ENCODE measurements around the gene GNG7.
A peak's percentile ranks its signal among the peaks of the same experiment; 100 is the strongest.

GNG7 gene

DNA sequence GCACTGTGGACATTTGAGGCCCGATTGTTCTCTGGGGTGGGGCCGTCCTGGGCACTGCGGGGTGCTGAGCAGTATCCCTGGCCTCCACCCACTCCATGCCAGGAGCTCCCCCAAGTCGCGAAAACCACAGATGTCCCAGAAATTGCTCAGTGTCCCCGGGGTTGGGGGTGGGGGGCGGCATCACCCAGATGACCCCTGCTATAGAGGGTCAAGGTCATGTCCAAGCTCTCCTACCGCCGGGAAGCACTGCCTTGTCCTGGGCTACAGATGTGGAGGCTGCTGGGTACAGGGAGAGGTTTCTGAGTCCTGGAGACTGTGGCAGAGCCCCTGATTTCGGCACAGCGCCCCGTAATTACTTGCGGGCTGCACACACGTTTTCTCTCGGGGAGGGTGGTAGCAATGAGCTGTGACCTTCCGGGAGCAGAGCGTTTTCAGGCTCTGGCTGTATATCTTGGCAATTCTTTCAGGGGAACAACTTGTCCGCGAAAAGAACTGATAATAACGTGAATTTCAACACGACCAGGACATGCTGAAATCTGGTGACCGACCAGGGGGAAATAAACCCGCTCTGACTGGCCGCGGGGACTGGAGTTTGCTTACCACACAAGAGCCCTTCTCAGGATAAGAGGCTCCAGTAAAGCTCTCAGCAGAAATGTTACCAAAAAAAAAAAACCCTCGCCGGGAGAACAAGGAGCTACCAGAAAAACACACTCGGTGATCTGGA is 68.1 kb downstream of the GNG7 start:
- Histone ChIP-seq H3K36me3 (replicated peaks in 1 of 2; ENCODE audit: control insufficient read depth in 2 of 2, insufficient read depth in 2 of 2, low read length in 2 of 2) (no peaks in the 10 kb centered on the region), H2AK5ac (ENCODE audit: low read depth, low read length) (no peak overlapping the region), H3K4me1 (ENCODE audit: control insufficient read depth in 2 of 2, insufficient read depth in 1 of 2, low read depth in 1 of 2, low read length in 2 of 2) (peaks cover 0 to 4% of the 10 kb centered on the region in 2 donors), H3K79me1 (ENCODE audit: low read depth, low read length) (no peaks in the 10 kb centered on the region), H3K18ac (ENCODE audit: low read length) (no peak overlapping the region), H3K14ac (ENCODE audit: low read length) (no peak overlapping the region), H3K4me2 (ENCODE audit: insufficient read depth, low read length, poor library complexity, severe bottlenecking) (no peak overlapping the region), H3K9me3 (replicated peaks in 1 of 2; ENCODE audit: control insufficient read depth in 2 of 2, insufficient read depth in 1 of 2, low read depth in 1 of 2, low read length in 2 of 2) (peaks cover 0 to 4% of the 10 kb centered on the region in 2 donors), H3K4me3 (ENCODE audit: low read length in 2 of 2) (no peak overlapping the region), H3K27me3 (ENCODE audit: control insufficient read depth in 3 of 3, insufficient read depth in 3 of 3, low read depth in 1 of 3, low read length in 3 of 3) (peaks cover 0 to 10% (median 0%) of the 10 kb centered on the region in 3 experiments), H3K9ac (ENCODE audit: low read depth, low read length, poor library complexity) (no peak overlapping the region), H3K23ac (ENCODE audit: low read depth, low read length, poor library complexity) (no peak overlapping the region), H2BK15ac (ENCODE audit: low read length) (no peak overlapping the region), H2BK5ac (ENCODE audit: low read length) (no peak overlapping the region), H2BK120ac (ENCODE audit: low read depth, low read length) (no peak overlapping the region), H2BK12ac (ENCODE audit: low read length) (no peak overlapping the region), H4K91ac (ENCODE audit: low read depth, low read length, poor library complexity) (no peak overlapping the region), H3K4ac (ENCODE audit: low read length) (no peak overlapping the region), H4K8ac (ENCODE audit: low read depth, low read length) (no peak overlapping the region), H3K27ac (replicated peaks; ENCODE audit: low read length) (no peak overlapping the region), H2AFZ (ENCODE audit: low read length) (no peak overlapping the region)
- no CpG with 5 or more reads among the region's 28 CpGs for WGBS, 2 donors (ENCODE audit: extremely low coverage in 2 of 2, insufficient read length in 2 of 2, insufficient replicate concordance in 1 of 2)
- DNase-seq (ENCODE audit: low spot score): no peak

DNA sequence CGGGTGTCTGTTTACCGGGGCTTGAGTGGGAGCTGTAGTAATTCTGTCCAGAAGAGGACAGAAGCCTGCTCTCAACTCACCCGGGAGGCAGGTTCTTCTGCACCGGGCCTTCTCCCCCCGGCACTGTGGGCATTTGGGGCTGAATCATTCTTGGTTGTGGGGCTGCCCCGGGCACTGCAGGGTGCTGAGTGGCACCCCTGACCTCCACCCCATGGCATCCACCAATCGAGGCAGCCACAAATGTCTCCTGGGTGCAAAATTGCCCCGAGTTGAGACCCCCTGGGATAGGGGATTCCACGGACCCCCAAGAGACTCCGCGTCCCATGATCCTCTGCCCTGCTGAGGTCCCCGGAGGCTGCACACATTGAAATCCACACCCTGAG is 68.8 kb downstream of the GNG7 start:
- no peak overlapping the region for H2BK15ac ChIP-seq (ENCODE audit: low read length)
- H2AK5ac ChIP-seq (ENCODE audit: low read depth, low read length): no peak overlapping the region
- H2BK120ac ChIP-seq (ENCODE audit: low read depth, low read length): no peak overlapping the region
- H4K91ac ChIP-seq (ENCODE audit: low read depth, low read length, poor library complexity): no peak overlapping the region
- DNase-seq (ENCODE audit: low spot score): no peak
- H3K36me3 ChIP-seq (replicated peaks in 1 of 2; ENCODE audit: control insufficient read depth in 2 of 2, insufficient read depth in 2 of 2, low read length in 2 of 2): no peaks in the 10 kb centered on the region
- no peak overlapping the region for H3K9ac ChIP-seq (ENCODE audit: low read depth, low read length, poor library complexity)
- peak overlapping the region; percentile 48 for H2AFZ ChIP-seq (ENCODE audit: low read length)
- no peak overlapping the region for H3K27ac ChIP-seq (replicated peaks; ENCODE audit: low read length)
- H3K4me2 ChIP-seq (ENCODE audit: insufficient read depth, low read length, poor library complexity, severe bottlenecking): no peak overlapping the region
- no peak overlapping the region for H4K8ac ChIP-seq (ENCODE audit: low read depth, low read length)
- no peak overlapping the region for H3K4me3 ChIP-seq (ENCODE audit: low read length in 2 of 2)
- no peak overlapping the region for H2BK5ac ChIP-seq (ENCODE audit: low read length)
- no peak overlapping the region for H2BK12ac ChIP-seq (ENCODE audit: low read length)
- H3K79me1 ChIP-seq (ENCODE audit: low read depth, low read length): no peaks in the 10 kb centered on the region
- peaks cover 0 to 5% of the 10 kb centered on the region in 2 donors for H3K9me3 ChIP-seq (replicated peaks in 1 of 2; ENCODE audit: control insufficient read depth in 2 of 2, insufficient read depth in 1 of 2, low read depth in 1 of 2, low read length in 2 of 2)
- WGBS, 2 donors (ENCODE audit: extremely low coverage in 2 of 2, insufficient read length in 2 of 2, insufficient replicate concordance in 1 of 2): no CpG with 5 or more reads among the region's 12 CpGs
- no peak overlapping the region for H3K4ac ChIP-seq (ENCODE audit: low read length)
- peaks cover 0 to 7% (median 0%) of the 10 kb centered on the region in 3 experiments for H3K27me3 ChIP-seq (ENCODE audit: control insufficient read depth in 3 of 3, insufficient read depth in 3 of 3, low read depth in 1 of 3, low read length in 3 of 3)
- H3K14ac ChIP-seq (ENCODE audit: low read length): no peak overlapping the region
- H3K18ac ChIP-seq (ENCODE audit: low read length): no peak overlapping the region
- no peak overlapping the region for H3K23ac ChIP-seq (ENCODE audit: low read depth, low read length, poor library complexity)
- H3K4me1 ChIP-seq (ENCODE audit: control insufficient read depth in 2 of 2, insufficient read depth in 1 of 2, low read depth in 1 of 2, low read length in 2 of 2): peaks cover 0 to 4% of the 10 kb centered on the region in 2 donors

DNA sequence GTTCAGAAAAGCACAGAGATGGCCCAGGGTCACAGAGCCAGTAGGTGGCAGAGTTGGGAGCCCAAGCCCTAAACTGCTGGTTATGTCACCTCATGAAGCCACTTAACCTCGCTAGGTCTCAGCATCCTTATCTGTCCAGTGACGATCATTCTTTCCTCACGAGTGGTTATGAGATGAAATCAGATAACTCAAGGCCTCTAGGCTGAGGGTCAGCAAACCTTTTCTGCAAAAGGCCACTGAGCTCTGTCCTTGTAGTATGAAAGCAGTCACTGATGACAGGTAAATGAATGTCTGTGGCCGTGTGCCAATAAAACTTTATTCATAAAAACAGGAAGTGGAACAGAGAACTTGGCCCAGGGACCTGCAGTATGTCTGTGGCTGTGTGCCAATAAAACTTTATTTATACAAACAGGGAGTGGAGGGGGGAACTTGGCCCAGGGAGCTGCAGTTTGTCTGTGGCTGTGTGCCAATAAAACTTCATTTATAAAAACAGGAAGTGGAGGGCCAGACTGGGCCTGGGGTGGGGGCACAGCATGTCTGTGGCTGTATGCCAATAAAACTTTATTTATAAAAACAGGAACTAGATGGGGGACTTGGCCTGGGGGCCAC is 71.2 kb downstream of the GNG7 start:
- Histone ChIP-seq H3K4ac (ENCODE audit: low read length) (no peak overlapping the region), H4K8ac (ENCODE audit: low read depth, low read length) (no peak overlapping the region), H3K4me2 (ENCODE audit: insufficient read depth, low read length, poor library complexity, severe bottlenecking) (no peak overlapping the region), H4K91ac (ENCODE audit: low read depth, low read length, poor library complexity) (no peak overlapping the region), H2BK120ac (ENCODE audit: low read depth, low read length) (no peak overlapping the region), H2BK5ac (ENCODE audit: low read length) (no peak overlapping the region), H3K9me3 (replicated peaks in 1 of 2; ENCODE audit: control insufficient read depth in 2 of 2, insufficient read depth in 1 of 2, low read depth in 1 of 2, low read length in 2 of 2) (peaks cover 4 to 6% of the 10 kb centered on the region in 2 donors), H3K9ac (ENCODE audit: low read depth, low read length, poor library complexity) (no peak overlapping the region), H2BK12ac (ENCODE audit: low read length) (no peak overlapping the region), H3K27me3 (ENCODE audit: control insufficient read depth in 3 of 3, insufficient read depth in 3 of 3, low read depth in 1 of 3, low read length in 3 of 3) (peaks cover 0 to 3% (median 0%) of the 10 kb centered on the region in 3 experiments), H3K18ac (ENCODE audit: low read length) (no peak overlapping the region), H3K79me1 (ENCODE audit: low read depth, low read length) (no peaks in the 10 kb centered on the region), H3K14ac (ENCODE audit: low read length) (no peak overlapping the region), H3K23ac (ENCODE audit: low read depth, low read length, poor library complexity) (no peak overlapping the region), H3K36me3 (replicated peaks in 1 of 2; ENCODE audit: control insufficient read depth in 2 of 2, insufficient read depth in 2 of 2, low read length in 2 of 2) (no peaks in the 10 kb centered on the region), H3K4me3 (ENCODE audit: low read length in 2 of 2) (no peak overlapping the region), H3K4me1 (ENCODE audit: control insufficient read depth in 2 of 2, insufficient read depth in 1 of 2, low read depth in 1 of 2, low read length in 2 of 2) (peaks cover 0 to 4% of the 10 kb centered on the region in 2 donors), H2AFZ (ENCODE audit: low read length) (no peak overlapping the region), H2BK15ac (ENCODE audit: low read length) (no peak overlapping the region), H2AK5ac (ENCODE audit: low read depth, low read length) (no peak overlapping the region), H3K27ac (replicated peaks; ENCODE audit: low read length) (no peak overlapping the region)
- no CpG with 5 or more reads among the region's 4 CpGs for WGBS, 2 donors (ENCODE audit: extremely low coverage in 2 of 2, insufficient read length in 2 of 2, insufficient replicate concordance in 1 of 2)
- no peak for DNase-seq (ENCODE audit: low spot score)

DNA sequence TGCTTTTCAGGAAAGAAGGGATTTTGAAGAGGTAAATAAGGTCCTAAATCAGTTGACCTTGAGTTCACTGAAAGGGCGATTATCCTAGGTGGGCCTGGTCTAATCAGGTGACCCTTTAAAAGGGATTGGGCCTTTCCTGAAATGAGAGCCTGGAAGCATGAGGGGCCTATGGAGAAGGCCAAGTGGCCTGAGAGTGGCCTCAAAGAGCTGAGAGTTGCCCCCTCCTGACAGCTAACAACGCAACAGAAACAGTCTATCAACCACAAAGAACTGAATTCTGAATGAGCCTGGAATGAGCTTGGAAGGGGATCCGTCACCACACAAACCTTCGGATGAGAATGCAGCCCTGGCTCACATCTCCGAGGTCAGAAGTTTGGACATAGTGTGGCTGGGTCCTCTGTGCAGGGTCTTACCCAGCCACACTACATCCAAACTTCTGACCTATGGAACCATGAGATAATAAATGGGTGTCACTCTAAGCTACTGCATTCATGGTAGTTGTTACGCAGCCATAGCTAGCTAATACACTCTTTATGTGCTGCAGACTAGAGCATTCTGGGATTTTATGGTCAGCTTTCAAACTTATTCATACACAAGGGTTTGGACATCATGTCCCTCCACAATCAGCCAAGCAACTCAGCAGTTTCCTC is 72.0 kb downstream of the GNG7 start:
- Histone ChIP-seq H3K23ac (ENCODE audit: low read depth, low read length, poor library complexity) (no peak overlapping the region), H3K27me3 (ENCODE audit: control insufficient read depth in 3 of 3, insufficient read depth in 3 of 3, low read depth in 1 of 3, low read length in 3 of 3) (no peaks in the 10 kb centered on the region), H3K4me3 (ENCODE audit: low read length in 2 of 2) (no peak overlapping the region), H2BK120ac (ENCODE audit: low read depth, low read length) (no peak overlapping the region), H3K4ac (ENCODE audit: low read length) (no peak overlapping the region), H3K4me1 (ENCODE audit: control insufficient read depth in 2 of 2, insufficient read depth in 1 of 2, low read depth in 1 of 2, low read length in 2 of 2) (peaks cover 0 to 4% of the 10 kb centered on the region in 2 donors), H2BK5ac (ENCODE audit: low read length) (no peak overlapping the region), H3K18ac (ENCODE audit: low read length) (no peak overlapping the region), H4K8ac (ENCODE audit: low read depth, low read length) (no peak overlapping the region), H3K4me2 (ENCODE audit: insufficient read depth, low read length, poor library complexity, severe bottlenecking) (no peak overlapping the region), H3K79me1 (ENCODE audit: low read depth, low read length) (no peaks in the 10 kb centered on the region), H3K36me3 (replicated peaks in 1 of 2; ENCODE audit: control insufficient read depth in 2 of 2, insufficient read depth in 2 of 2, low read length in 2 of 2) (no peaks in the 10 kb centered on the region), H3K27ac (replicated peaks; ENCODE audit: low read length) (no peak overlapping the region), H2BK15ac (ENCODE audit: low read length) (no peak overlapping the region), H4K91ac (ENCODE audit: low read depth, low read length, poor library complexity) (no peak overlapping the region), H2AFZ (ENCODE audit: low read length) (no peak overlapping the region), H3K9ac (ENCODE audit: low read depth, low read length, poor library complexity) (no peak overlapping the region), H2BK12ac (ENCODE audit: low read length) (no peak overlapping the region), H2AK5ac (ENCODE audit: low read depth, low read length) (no peak overlapping the region), H3K14ac (ENCODE audit: low read length) (no peak overlapping the region), H3K9me3 (replicated peaks in 1 of 2; ENCODE audit: control insufficient read depth in 2 of 2, insufficient read depth in 1 of 2, low read depth in 1 of 2, low read length in 2 of 2) (peaks cover 4 to 6% of the 10 kb centered on the region in 2 donors)
- no peak for DNase-seq (ENCODE audit: low spot score)
- no CpG with 5 or more reads among the region's 6 CpGs for WGBS, 2 donors (ENCODE audit: extremely low coverage in 2 of 2, insufficient read length in 2 of 2, insufficient replicate concordance in 1 of 2)

All from neuronal stem cell (in vitro differentiated cells).